HL-60 (cell line): ENCODE data around the gene FHIT.

Experiments used
- DNase-seq, 2 experiments: peaks; one replicate each; pipeline ENCODE4 v3.0.0-alpha.2; 2010 to 2020; ENCODE audit warnings: low read depth in 1 of 2, low spot score in 1 of 2
- H3K27ac ChIP-seq: fragments of 250-450 bp; sonication (Bioruptor Pico); replicated peaks from 2 replicates; pipeline ENCODE4 v1.5.1; 2020; ENCODE audit warnings: mild to moderate bottlenecking, moderate library complexity
- H3K27me3 ChIP-seq: fragments of 250-450 bp; sonication (Bioruptor Pico); 2 replicates; pipeline ENCODE4 v1.5.1; 2021; ENCODE audit warnings: mild to moderate bottlenecking, moderate library complexity; ENCODE audit not compliant: insufficient read depth, poor library complexity, severe bottlenecking
- H3K4me3 ChIP-seq: replicated peaks from 2 replicates; pipeline ENCODE4 v1.5.1; 2011; ENCODE audit warnings: mild to moderate bottlenecking, control low read depth, low read length; ENCODE audit not compliant: insufficient read depth
- CTCF ChIP-seq: IDR thresholded peaks from one replicate; pipeline ENCODE4 v1.5.1; 2011; ENCODE audit warnings: low read length, control low read depth, inconsistent platforms; ENCODE audit not compliant: insufficient read depth
- GABPA ChIP-seq: IDR thresholded peaks from 2 replicates; pipeline ENCODE4 v1.6.1; 2012; ENCODE audit warnings: low read depth
- POLR2AphosphoS5 ChIP-seq: IDR thresholded peaks from 2 replicates; pipeline ENCODE4 v1.6.1; 2012; ENCODE audit warnings: low read depth
- REST ChIP-seq: IDR thresholded peaks from 2 replicates; pipeline ENCODE4 v1.6.1; 2012; ENCODE audit warnings: low read depth; ENCODE audit not compliant: insufficient replicate concordance
- SPI1 ChIP-seq: IDR thresholded peaks from 2 replicates; pipeline ENCODE4 v1.6.1; 2012; ENCODE audit warnings: low read depth, mild to moderate bottlenecking, borderline replicate concordance

The FHIT gene

GRCh38 chr3:59812237-59813147, 1438.8 kb downstream of the FHIT start:
- H3K27ac ChIP-seq: no peak overlapping the region
- H3K4me3 ChIP-seq: no peak overlapping the region
- TF ChIP-seq SPI1: no peak
- no peak for TF ChIP-seq CTCF
- DNase-seq: no peak
- H3K27me3 ChIP-seq: no peaks in the 10 kb centered on the region

- Histone ChIP-seq H3K27ac (no peak overlapping the region), H3K27me3 (no peaks in the 10 kb centered on the region), H3K4me3 (no peak overlapping the region)
- TF ChIP-seq CTCF: no peak
- no peak for TF ChIP-seq REST
- no peak for DNase-seq
These were observed 1440.1 kb downstream of the FHIT start for GRCh38 chr3:59811160-59811559.

- H3K27me3 ChIP-seq: no peaks in the 10 kb centered on the region
- no peak for TF ChIP-seq REST
- no peak overlapping the region for H3K4me3 ChIP-seq
- DNase-seq: no peak
- no peak overlapping the region for H3K27ac ChIP-seq
These were observed 1440.6 kb downstream of the FHIT start for GRCh38 chr3:59810606-59811005.

GRCh38 chr3:59809710-59810444, 1441.4 kb downstream of the FHIT start:
- peak in 1 of 2 experiments; percentile 9 for DNase-seq
- Histone ChIP-seq H3K27ac (no peak overlapping the region), H3K4me3 (no peak overlapping the region), H3K27me3 (no peaks in the 10 kb centered on the region)
- TF ChIP-seq REST (no peak), GABPA (no peak), CTCF (no peak), SPI1 (no peak), POLR2AphosphoS5 (no peak)
